Heart right ventricle (tissue), 16 donors: ENCODE measurements around the gene F2. TPM values are rescaled to one million over a fixed set of nuclear protein-coding genes. Genes with fewer than 3 reads are reported as not detected.
"Not testable (repeated sequence)": the region's sequence is repeated elsewhere in the genome, so short reads cannot be mapped to it uniquely, and the experiment has no call there.

ENCODE experiments used
- ATAC-seq, 8 donors: fragments of 200-7000 bp; cut with Tn5 transposase; one replicate each; pipeline ENCODE4 v1.9.1; 2020; ENCODE audit warnings: mild to moderate bottlenecking in 8 of 8, moderate library complexity in 8 of 8, moderate number of reproducible peaks in 1 of 8
- DNase-seq, 2 donors: peaks; one replicate each; pipeline ENCODE4 v3.0.0-alpha.2; 2020
- H3K27ac ChIP-seq, 10 donors: fragments of 200-600 bp; sonication (generic) in 2 of 10; one replicate each; pipeline versions ENCODE4 v1.5.0 to v1.8.0; 2020 to 2022; ENCODE audit warnings: mild to moderate bottlenecking in 3 of 10
- H3K27me3 ChIP-seq, 7 donors: fragments of 200-600 bp; one replicate each; pipeline ENCODE4 v1.8.0; 2021 to 2022; ENCODE audit warnings: mild to moderate bottlenecking in 2 of 7
- H3K36me3 ChIP-seq, 9 donors: fragments of 200-600 bp; sonication (generic) in 1 of 9; one replicate each; pipeline versions ENCODE4 v1.5.0 to v1.8.0; 2020 to 2022; ENCODE audit warnings: mild to moderate bottlenecking in 2 of 9
- H3K4me1 ChIP-seq, 9 donors: fragments of 200-600 bp; sonication (generic) in 1 of 9; one replicate each; pipeline versions ENCODE4 v1.5.0 to v1.8.0; 2020 to 2022; ENCODE audit warnings: mild to moderate bottlenecking in 4 of 9
- H3K4me3 ChIP-seq, 10 donors: fragments of 200-600 bp; sonication (generic) in 2 of 10; one replicate each; pipeline versions ENCODE4 v1.5.0 to v1.8.0; 2020 to 2022; ENCODE audit warnings: mild to moderate bottlenecking in 7 of 10, moderate library complexity in 2 of 10
- H3K9me3 ChIP-seq, 11 donors: fragments of 200-600 bp in 10 of 11; sonication (generic) in 2 of 11; one replicate each; pipeline versions ENCODE4 v1.5.0 to v1.8.0; 2013 to 2022; ENCODE audit warnings: mild to moderate bottlenecking in 2 of 11, control low read depth in 1 of 11, moderate library complexity in 1 of 11
- CTCF ChIP-seq, 9 donors: fragments of 200-600 bp; sonication (generic) in 2 of 9; IDR thresholded peaks; one replicate each; pipeline versions ENCODE4 v1.5.0 to v1.8.0; 2021 to 2022; ENCODE audit warnings: antibody characterized with exemption in 9 of 9, mild to moderate bottlenecking in 5 of 9, moderate library complexity in 1 of 9
- WGBS, 2 donors: extraction: QIAGEN DNeasy Blood & Tissue Kit; methylation state at CpG; one replicate each; pipeline ENCODE4 v1.1.7; 2013; ENCODE audit warnings: inconsistent platforms in 1 of 2; 5-methylcytosine and 5-hydroxymethylcytosine counted together
- intact Hi-C, 10 donors: fragments of 100-400 bp; cut with DNase I; formaldehyde crosslinking; loops; one replicate each; pipeline versions ENCODE4 v1.11.1 to v1.14.2; 2022
- long read RNA-seq, 3 donors: library from polyadenylated mRNA; unstranded; transcript quantifications; one replicate each; pipeline ENCODE4 v2.0.0, GENCODE V29; 2020 to 2021
- polyA plus RNA-seq, 2 donors: library from polyadenylated mRNA; stranded (reverse); fragments of 200-250 nt; gene quantifications; one replicate each; pipeline ENCODE4 v1.2.3, GENCODE V29; 2013
- total RNA-seq, 10 donors: library from RNA; stranded (reverse); fragmentation: NEBNext Ultra II Directional in 3 of 10; extraction: Animal tissue kit (Norgen Biotek cat#: 25700) in 3 of 10; gene quantifications; one replicate each; pipeline versions ENCODE4 v1.2.1 to v1.2.4, GENCODE V29; 2021 to 2023
- donor health status: Arrhythmogenic right ventricular cardiomyopathy.
- donor health status: ischemic (EF 13 %, LVEDD 7.1; RV severe dilation, severe dysfunction).
- donor health status: healthy with polysubstance abuse.
- donor health status: DM: no; HTN: yes; CAD: no.
- donor health status: DM: no; HTN: no; CAD: no.
- donor health status: ischemic (EF 25% LVEDD 6.9; RV normal size, moderate dysfunction).
- donor health status: ischemic (EF 25% LVEDD 5.7; RV mildly dilated, moderate dysfunction).
- donor health status: healthy.
- donor health status: DM: yes; HTN: yes; CAD: no.
- donor health status: Ischemic cardiomyopathy.
- donor health status: ischemic (EF 35%, LVEDD 5.7; RV mildly dilated, moderate dysfunction).
- donor health status: nonischemic (EF 11% LVEDD 7.7; RV severe dilation, severe dysfunction).
- donor health status: DM: yes; HTN: yes; CAD: no.
- donor health status: PGD.
- donor health status: ischemic (EF 29% LVEDD 5.4; RV normal size, mild dysfunction).
- donor health status: nonischemic (EF 23%, LVEDD 6.1; RV moderate dilation, normal function).

Gene F2
- total RNA-seq (under 1 TPM in 2 of 10 donors, not detected in 8; 0.23 to 0.31 TPM), polyA plus RNA-seq (under 1 TPM; 0.04 to 0.15 TPM)
- long read RNA-seq, donor 1, result 0 reads
- long read RNA-seq, donor 2, partial matches to known transcripts, result 0 of 2 reads
- long read RNA-seq, donor 2, other reads (novel, unspliced or antisense), result 2 of 2 reads
- long read RNA-seq, donor 3, result 0 reads

DNA sequence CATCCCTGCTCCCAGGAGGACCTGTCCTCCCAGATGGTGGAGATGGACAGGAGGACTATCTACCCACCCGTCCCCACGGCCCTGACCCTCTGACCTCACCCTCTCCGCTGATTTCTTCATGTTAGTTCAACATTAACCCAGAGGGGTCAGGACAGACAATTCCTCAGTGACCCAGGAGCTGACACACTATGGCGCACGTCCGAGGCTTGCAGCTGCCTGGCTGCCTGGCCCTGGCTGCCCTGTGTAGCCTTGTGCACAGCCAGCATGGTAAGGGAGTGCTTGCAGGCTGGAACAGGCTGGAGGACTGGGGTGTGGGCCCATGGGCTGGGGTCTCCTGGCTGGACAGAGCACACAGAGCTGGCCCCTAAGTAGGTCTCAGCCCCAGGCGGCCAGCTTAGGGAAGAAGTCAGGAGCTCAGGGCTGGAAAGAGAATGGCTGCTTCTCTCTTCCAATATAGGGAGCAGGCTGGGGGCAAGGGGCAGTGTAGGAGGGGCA, at the start of gene F2:
Gene F2, plus strand, starts transcription at position 166 of the 495 bp plus-strand sequence. Its CDS starts 23 bp downstream, at position 189.
- 85% methylated on average over 7 of the region's 7 CpGs for WGBS, 2 donors
- no peak for TF ChIP-seq CTCF (IDR thresholded peaks at IDR 0.05)
- no peaks in the 10 kb centered on the region for H3K36me3 ChIP-seq
- no peak within 1 kb of the TSS for H3K4me3 ChIP-seq
- no peaks in the 10 kb centered on the region for H3K27me3 ChIP-seq
- H3K27ac ChIP-seq, result no peak within 1 kb of the TSS
- intact Hi-C loops, result no loop called here
- ATAC-seq (peak in 2 of 8 donors; percentile 19 to 20), DNase-seq (no peak)
- H3K4me1 ChIP-seq, result peaks cover 0 to 5% (median 0%) of the 10 kb centered on the region in 9 donors
- no peaks in the 10 kb centered on the region for H3K9me3 ChIP-seq

DNA sequence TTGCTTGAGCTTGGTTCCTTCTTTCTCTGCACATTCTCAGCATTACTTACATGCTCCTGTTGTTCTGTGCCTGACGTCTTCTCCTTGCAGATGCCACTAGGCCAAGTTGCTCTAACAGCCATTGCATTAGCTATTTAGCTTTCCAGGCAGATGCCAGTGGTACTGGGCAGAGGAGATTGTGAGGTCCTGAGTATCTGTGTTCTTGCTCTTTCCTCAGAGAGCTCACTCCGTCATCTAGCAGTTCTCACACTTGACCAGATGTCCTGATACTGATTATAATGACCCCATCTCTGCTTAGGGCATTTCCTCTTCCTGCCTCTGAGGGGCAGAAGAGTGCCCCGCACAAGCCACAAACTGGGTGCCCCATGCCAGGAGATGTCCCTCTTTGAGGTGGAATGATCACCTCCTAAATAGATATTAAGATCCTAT, 49.3 kb upstream of the F2 start:
- intact Hi-C loops, result loop anchor here in 1 of 10 donors (5.0 kb wide), 1 partner anchor 52 kb away; the partner anchor contains the start of genes ATG13 and HARBI1
- WGBS, 2 donors, result 56 to 58% methylated on average over 3 of the region's 3 CpGs
- H3K36me3 ChIP-seq, result peaks cover 0 to 95% (median 42%) of the 10 kb centered on the region in 9 donors
- ATAC-seq, result peak in 2 of 8 donors; percentile 19 to 28
- H3K4me3 ChIP-seq, result no peak overlapping the region
- peaks cover 20 to 80% (median 48%) of the 10 kb centered on the region in 9 donors for H3K4me1 ChIP-seq
- DNase-seq, result no peak
- no peaks in the 10 kb centered on the region for H3K9me3 ChIP-seq
- no peaks in the 10 kb centered on the region for H3K27me3 ChIP-seq
- peak in 7 of 9 donors; percentile 27 to 53 (median 39) for TF ChIP-seq CTCF (IDR thresholded peaks at IDR 0.05)
- H3K27ac ChIP-seq, result peak overlapping the region in 7 of 10 donors; percentile 9 to 88 (median 25)

DNA sequence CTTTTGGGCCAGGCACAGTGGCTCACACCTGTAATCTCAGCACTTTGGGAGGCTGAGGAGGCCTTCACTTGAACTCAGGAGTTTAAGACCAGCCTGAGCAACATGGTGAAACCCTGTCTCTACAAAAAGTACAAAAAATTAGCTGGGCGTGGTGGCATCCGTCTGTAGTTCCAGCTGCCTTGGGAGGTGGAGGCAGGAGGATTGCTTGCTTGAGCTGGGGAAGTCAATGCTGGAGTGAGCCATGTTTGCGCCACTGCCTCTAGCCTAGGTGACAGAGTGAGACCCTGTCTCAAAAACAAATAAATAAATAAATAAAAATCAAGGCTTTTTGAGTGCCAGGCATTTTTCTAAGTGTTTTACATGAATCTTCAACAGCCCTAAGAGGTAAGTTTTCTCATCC, 48.5 kb upstream of the F2 start:
- 89 to 96% methylated on average over 3 of the region's 3 CpGs for WGBS, 2 donors
- Histone ChIP-seq H3K27ac (peak overlapping the region in 6 of 10 donors; percentile 18 to 88 (median 49)), H3K4me1 (peaks cover 25 to 80% (median 50%) of the 10 kb centered on the region in 9 donors), H3K36me3 (peaks cover 0 to 87% (median 36%) of the 10 kb centered on the region in 9 donors)
- H3K27me3 ChIP-seq, ATAC-seq, DNase-seq, intact Hi-C loops, H3K9me3 ChIP-seq, H3K4me3 ChIP-seq: not testable (repeated sequence)

- WGBS, 2 donors, result 90 to 91% methylated on average over 10 of the region's 10 CpGs
- H3K27ac ChIP-seq, result peak overlapping the region in 6 of 10 donors; percentile 23 to 88 (median 80)
- peaks cover 18 to 81% (median 50%) of the 10 kb centered on the region in 9 donors for H3K4me1 ChIP-seq
- peaks cover 0 to 85% (median 31%) of the 10 kb centered on the region in 9 donors for H3K36me3 ChIP-seq
- no peak for TF ChIP-seq CTCF (IDR thresholded peaks at IDR 0.05)
- no peaks in the 10 kb centered on the region for H3K9me3 ChIP-seq
- H3K4me3 ChIP-seq, result no peak overlapping the region
- no peaks in the 10 kb centered on the region for H3K27me3 ChIP-seq
- ATAC-seq (no peak), DNase-seq (no peak)
- intact Hi-C loops, result no loop called here
These were observed 47.1 kb upstream of the F2 start for GRCh38 chr11:46671958-46672315.

- DNase-seq (no peak), ATAC-seq (no peak)
- Histone ChIP-seq H3K27me3 (no peaks in the 10 kb centered on the region), H3K4me1 (peaks cover 13 to 83% (median 50%) of the 10 kb centered on the region in 9 donors), H3K36me3 (peaks cover 0 to 85% (median 31%) of the 10 kb centered on the region in 9 donors), H3K4me3 (no peak overlapping the region), H3K27ac (peak overlapping the region in 7 of 10 donors; percentile 73 to 88 (median 83)), H3K9me3 (no peaks in the 10 kb centered on the region)
- intact Hi-C loops, result no loop called here
- WGBS, 2 donors, result 71 to 78% methylated on average over 6 of the region's 7 CpGs
- TF ChIP-seq CTCF (IDR thresholded peaks at IDR 0.05), result no peak
These were observed 46.6 kb upstream of the F2 start for GRCh38 chr11:46672381-46672839.
